Measurements from ENCODE around the gene DCX.
"Not testable (repeated sequence)": the region's sequence is repeated elsewhere in the genome, so short reads cannot be mapped to it uniquely, and the experiment has no call there.

The DCX gene

DNA sequence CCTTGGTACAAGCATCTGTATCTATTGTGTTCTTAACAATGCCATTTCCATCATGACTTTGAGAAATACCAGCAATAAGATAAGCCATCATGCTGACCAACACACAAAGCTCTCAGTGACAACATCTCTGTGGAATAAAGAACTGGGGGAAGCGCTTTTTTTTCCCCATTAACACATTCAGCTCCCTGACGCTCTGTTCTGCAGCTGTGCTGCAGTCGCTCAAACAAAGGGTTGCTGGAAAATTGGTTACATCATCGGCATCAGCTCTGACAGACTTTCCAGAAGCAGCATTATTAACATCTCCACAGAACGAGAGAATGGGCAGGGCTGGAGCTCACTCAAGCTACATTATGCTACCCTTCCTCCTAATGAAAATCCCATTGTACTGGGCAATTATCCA lies 39.9 kb downstream of the DCX start:
- DNase-seq (ENCODE audit: low spot score) = no peak

DNA sequence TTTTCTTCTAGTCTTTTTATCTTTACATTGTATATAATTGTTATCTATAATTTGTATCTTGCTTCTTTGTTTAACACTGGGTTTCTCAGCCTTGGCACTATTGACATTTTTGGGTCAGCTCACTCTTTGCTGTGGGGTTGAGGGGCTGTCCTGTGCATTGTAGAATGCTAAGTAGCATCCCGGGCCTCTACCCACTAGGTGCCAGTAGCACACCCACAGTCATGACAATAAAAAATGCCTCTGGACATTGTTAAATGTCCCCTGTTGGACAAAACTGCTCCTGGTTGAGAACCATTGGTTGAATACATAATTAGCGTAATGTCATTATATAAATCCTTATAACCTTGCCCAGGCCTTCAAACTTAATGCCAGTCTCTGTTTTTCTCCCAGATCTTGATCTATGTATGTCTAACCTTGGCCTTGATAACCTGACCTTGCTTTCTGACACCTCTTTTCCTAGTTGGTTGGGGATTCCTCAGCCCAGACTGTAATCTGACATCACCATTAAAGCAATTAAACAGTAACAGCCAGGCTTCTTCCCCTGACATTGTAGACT lies 46.1 kb downstream of the DCX start:
- no peak for DNase-seq (ENCODE audit: low spot score)

DNA sequence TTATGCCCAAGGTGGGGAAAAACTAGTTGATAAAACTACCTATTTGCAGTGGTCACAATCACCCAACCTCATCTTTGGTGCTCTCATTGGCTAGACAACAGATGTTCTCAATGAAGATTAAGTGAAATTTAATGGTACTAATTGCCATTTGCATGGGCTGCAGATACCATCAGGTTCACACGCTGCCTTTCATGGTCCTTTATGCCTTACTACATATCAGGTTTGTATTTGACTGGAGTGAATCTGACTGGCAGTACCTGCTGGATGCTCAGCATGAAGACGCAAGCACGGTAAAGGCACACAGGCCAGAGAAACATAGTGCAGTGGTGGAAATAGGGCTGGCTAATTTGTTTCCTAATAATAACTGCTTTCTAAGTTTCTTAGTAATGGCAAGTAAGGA lies 48.3 kb downstream of the DCX start:
- no peak for DNase-seq (ENCODE audit: low spot score)

DNA sequence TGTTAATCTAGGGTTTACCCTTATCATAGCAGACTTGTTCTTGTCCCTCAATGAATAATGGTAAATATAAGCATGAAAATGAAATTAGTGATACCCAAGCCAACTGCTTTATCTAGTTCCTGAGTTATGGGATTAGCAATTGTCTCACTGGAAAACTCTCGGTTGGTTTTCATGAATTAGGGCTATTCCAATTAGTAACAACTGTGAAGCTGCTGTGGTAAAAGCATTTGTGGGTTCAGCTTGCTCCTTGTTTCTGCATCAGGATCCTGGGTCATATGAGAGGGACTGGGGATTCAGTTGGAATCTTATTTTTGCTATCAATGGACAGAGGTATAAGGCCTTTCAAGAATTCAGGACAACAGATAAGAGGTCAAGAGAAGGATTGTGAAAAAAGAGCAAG lies 50.2 kb downstream of the DCX start:
- DNase-seq (ENCODE audit: low spot score) = no peak

DNA sequence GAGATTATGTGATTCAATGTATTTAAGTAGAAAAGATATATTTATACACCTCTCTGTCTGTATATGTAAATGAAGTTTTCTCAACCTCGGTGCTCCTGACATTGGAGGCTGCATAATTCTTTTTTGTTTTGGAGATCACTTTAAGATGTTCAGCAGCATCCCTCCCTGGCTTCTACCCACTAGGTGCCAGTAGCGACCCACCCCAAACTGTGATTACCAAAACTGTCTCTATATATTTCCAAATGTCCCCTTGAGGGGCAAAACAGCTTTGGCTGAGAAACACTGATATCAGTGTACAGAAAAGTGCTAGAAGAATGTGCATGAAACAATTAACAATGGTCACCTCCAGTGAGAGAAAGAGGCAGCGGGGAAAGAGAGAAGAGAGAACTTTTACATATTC lies 51.2 kb downstream of the DCX start:
- DNase-seq (ENCODE audit: low spot score) = no peak

DNA sequence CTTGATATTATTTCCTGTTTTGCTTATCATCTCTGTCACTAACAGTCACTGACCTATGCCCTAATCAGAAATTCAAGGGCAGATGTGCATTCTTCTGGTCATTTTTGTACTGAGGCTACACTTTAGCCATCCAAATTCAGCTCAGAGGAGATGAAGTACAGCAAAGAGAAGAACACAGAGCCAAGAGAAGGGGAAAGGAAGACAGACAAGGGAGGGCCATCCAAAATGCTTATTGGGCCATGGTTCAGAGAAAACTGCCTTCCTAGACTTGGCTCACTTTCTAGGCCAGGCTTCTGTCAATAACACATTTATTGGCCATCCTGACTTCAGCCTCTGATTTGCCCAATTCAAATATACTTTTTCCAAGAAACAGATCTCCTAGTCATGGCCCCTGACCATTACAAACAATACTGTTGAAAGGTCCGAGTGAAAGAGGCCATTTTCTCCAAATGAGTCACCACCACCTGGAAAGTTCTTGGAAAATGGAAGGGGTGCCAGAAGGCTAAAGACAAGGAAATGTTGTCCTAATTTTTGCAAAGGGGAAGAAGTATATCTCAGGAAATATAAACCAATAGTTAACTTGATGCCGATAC lies 56.4 kb downstream of the DCX start:
- no peak for DNase-seq (ENCODE audit: low spot score)

DNA sequence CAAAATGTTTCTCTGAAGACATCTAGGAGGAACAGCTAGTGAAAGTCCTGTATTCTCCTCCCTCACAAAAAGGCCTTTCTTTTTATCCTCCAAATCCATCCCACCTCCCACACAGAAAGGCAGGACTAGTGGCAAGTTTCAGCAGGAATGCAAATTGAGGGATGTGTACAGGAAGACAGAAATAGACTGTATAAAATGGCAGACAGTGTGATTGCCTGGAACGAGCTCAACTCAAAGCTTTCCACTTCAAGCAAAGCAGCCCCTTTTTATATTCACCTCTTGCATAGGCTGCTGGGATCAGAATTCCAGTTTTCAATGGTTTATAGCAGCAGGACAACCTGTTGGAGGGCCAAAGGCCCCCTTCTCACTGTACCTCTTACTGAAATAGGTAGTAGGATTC lies 57.5 kb downstream of the DCX start:
- no peak for DNase-seq (ENCODE audit: low spot score)

DNA sequence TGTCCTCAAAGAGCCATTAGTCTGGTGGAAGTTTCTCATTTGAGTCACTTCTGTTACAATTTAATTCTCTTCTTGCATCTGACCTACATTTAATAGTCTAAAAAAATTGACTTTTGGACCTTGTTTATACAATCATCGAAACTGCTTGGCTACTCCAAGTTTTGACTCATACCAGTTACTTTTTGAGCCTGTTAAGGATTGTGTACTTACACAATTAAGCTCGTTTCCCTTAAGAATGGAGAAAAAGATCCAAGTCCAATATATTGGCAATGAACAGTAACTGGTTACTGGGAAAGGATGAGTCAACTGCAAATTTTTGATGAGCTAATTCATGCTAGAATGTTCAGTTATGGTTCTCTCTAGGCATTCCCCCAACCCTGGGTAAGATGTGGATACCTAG lies 58.2 kb downstream of the DCX start:
- no peak for DNase-seq (ENCODE audit: low spot score)

DNA sequence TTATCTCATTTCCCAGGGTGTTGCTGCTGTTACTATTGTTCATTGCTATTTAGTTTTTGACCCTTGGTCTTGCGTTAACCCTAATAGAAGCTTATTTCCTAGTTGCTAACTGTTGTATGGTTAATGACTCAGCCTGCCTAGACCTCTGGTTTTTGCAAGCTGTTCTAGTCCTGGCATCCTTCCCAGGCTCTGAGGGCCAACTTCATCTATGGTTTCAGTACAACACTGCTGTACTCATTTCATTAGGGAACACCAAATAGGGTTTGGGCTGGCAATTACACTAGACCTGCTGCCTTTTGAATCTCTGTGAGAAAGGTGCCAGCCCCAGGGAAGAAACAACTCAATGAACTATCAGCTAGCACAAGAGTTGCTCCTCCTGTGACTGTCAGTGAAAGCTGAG lies 59.6 kb downstream of the DCX start:
- no peak for DNase-seq (ENCODE audit: low spot score)

DNA sequence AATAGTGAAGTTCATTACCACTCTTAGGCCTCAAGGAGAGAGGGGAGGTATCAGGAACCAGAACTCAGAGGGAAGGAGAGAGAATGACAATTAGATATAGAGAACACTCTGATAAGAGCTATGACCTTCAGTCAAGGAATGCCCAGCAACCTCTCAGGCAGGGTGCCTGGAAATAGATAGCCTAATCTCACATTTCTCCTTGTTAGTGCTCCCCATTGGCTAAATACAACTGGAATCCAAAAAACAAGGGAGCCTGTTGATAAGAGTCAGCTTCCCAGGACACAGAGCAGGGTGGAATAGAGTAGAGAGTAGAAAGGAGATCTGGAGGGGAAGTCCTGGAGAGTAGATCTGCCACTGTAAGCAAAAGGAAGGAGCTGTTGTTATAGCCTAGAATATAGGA lies 62.1 kb downstream of the DCX start:
- DNase-seq (ENCODE audit: low spot score) = no peak

DNA sequence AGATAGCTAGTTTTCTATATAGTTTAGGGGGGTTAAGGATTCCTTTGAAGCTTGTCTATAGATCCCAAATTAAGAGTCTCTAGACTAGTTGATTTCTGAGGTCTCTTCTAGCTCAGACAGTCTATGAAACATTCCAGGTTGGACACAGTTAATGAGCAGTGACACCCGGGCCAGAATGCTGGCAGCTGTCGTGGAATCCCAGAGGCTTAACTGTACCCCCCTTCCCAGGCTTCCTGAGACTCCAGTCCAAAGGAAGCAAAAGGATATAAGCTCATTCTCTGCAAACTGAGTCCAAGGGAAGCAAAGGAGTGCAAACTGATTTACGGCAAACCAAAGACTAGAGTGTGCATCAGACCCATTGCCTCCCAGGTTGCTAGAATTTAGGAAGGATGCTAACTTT lies 62.9 kb downstream of the DCX start:
- no peak for DNase-seq (ENCODE audit: low spot score)

DNA sequence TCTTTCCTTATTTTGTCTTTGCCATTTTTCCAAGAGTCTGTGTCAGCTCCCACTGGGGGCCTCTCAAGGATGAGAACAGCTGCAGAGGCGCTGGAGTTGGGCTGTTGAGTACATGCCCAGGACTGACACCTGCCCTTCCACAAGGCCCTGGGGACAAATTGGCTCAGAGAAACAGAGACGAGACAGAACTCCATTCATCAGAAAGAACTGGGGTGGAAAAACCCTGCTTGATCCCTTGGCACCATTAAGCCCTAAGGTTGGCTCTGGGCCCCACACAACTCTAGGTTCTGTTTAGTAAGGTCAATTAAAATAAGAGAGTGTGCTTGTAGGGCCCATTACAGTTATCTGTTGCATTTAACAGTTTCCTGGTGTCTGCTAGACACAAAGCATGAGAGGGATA lies 63.6 kb downstream of the DCX start:
- DNase-seq (ENCODE audit: low spot score) = no peak

DNA sequence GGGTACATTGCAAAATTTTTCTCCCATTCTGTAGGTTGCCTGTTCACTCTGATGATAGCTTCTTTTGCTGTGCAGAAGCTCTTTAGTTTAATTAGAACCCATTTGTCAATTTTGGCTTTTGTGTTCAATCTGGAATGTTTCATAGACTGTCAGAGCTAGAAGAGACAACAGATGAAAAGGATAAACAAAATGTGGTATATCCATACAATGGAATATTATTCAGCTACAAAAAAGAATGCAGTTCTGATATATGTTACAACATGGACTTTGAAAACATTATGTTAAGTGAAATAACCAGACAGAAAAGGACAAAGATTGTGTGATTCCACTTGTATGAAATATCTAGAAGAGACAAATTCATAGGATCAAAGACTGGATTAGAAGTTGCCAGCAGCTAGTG lies 65.8 kb downstream of the DCX start:
- not testable (repeated sequence) for DNase-seq (ENCODE audit: low spot score)

DNA sequence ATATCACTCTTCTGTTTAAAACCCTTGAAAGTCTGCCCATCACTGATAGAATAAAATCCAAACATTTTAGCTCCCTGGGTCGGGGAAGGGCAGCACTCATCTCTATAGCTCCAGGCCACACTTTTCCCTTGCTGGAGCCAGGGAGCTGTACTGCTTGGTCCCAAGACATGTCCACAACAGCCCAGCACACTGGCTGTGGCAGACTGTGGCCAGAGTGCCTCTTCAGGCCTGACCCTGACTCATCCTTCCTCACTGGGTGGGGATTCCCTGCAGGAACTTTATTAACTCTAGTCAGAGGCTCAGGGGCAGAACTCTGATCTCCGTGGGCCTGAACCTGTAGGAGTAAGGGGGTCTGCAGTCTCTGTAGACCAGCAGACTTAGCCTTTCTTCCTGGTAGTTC lies 71.9 kb downstream of the DCX start:
- no peak for DNase-seq (ENCODE audit: low spot score)

DNA sequence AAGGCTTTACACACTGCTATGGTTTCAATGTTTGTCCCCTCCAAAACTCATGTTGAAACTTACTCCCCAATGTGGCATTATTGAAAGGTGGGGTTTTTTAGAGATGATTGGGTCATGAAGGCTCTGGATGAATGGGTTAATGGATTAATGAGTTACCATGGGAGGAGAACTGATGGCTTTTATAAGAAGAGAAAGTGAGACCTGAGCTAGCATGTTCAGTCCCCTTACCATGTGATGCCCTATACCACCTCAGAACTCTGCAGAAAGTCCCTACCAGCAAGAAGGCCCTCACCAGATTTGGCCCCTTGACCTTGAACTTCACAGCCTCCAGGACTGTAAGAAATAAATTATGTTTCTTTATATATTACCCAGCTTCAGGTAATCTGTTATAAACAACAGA lies 72.8 kb downstream of the DCX start:
- DNase-seq (ENCODE audit: low spot score) = no peak

DNA sequence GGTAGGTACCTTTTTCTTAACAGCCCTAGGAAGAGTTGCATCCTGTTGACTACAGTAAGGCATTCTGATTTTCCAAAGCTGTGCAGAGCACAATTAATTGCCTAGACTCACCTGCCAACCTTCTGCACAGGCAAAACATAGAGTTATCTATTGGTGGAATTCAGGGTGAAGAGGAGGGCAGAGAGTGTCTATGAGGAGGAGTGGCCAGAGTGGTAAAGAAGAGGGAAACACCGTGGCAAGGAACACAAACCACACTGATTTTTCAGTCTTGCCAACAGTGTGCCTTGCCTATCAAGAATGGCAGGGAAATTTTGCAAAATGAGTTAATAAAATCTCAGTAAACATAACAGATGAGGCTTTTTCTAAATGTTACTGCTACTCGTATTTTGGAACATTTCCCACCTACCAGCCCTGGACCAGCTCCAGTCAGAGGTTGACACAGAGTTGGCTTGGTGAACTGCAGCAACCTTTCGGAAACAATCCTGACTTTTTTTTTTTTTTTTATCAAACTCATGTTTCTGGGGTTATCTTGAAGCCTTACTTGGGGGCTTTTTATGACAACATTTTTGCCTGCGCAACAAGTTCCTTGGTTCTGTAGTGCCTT lies 73.8 kb downstream of the DCX start:
- DNase-seq (ENCODE audit: low spot score) = no peak

DNA sequence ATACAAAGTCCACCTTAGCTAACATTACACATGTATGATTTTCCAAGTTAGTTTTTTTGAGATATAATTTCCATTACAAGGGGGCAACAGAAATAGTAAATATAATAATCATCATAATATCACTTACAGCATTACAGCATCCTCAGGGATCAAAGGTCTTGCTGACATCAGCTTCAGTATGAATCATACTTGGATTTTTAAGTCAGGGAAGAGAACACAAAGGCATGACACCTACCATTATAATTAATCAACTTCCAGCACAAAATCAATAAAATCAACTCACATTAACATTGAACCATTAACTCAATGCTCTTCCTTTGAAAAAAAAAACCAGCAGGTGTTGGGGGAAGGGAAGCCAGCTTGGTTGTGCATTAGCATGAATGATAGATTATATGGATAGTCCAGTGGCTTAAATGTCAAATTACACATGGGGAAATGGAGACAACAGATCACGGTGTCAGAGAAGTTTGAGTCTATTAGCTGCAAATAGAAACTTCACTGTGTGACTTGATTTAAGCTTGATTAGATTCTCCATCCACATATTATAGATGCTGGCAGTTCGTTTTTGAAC lies 74.8 kb downstream of the DCX start:
- no peak for DNase-seq (ENCODE audit: low spot score)

DNA sequence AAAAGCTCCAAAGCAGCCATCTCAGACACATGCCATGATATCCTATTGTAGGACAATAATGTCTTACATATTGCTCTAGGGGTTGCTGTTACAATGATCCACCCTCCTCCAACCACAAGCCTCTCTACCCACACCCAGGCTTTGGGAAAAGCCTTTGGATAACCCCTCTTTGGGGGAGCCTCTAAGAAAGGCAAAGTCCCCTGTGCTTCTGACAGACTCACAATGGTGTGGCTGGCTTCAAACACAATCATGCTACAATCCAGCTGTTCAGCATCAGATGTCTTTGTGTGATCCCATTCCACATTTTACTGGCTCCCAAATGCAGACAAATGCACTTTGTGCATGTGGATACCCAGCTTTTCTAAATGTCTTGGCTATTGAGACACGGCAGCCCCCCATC lies 75.9 kb downstream of the DCX start:
- no peak for DNase-seq (ENCODE audit: low spot score)

DNA sequence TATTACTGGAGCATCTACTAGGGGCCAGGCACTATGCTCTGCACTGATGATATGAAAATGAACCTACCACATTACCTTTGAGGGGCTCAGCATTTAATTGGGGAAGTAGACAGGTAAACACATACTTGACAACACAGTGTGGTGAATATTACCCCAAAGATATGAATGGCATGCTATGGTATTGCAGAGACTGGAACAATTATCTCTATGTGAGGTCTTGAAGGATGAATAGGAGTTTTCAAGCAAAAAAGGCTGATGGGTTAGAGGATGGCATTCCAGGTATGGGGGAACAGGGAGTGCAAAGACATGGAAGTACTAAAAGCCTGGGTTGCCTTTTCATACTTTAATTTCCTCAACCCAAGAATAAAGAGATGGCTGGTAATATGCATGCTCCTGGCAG lies 82.6 kb downstream of the DCX start:
- DNase-seq (ENCODE audit: low spot score) = no peak

DNA sequence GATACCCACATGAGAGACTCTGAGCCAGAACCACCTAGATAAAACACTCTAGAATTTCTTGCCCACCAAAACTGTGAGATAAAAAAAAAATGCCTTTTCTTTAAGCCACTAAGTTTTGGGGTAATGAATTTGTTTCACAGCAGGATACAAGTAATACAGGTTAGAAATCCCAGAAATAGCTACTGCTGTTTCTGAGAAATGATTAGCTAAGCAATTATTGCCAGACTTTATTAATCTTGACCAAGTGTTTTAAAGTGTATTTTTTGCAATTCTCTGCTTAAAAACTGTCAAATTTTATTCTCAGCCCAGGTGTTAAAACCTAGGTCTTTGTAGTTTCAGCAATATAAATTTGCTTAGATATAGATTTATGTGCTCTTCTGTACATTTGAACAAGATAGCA lies 83.1 kb downstream of the DCX start:
- DNase-seq (ENCODE audit: low spot score) = no peak

DNA sequence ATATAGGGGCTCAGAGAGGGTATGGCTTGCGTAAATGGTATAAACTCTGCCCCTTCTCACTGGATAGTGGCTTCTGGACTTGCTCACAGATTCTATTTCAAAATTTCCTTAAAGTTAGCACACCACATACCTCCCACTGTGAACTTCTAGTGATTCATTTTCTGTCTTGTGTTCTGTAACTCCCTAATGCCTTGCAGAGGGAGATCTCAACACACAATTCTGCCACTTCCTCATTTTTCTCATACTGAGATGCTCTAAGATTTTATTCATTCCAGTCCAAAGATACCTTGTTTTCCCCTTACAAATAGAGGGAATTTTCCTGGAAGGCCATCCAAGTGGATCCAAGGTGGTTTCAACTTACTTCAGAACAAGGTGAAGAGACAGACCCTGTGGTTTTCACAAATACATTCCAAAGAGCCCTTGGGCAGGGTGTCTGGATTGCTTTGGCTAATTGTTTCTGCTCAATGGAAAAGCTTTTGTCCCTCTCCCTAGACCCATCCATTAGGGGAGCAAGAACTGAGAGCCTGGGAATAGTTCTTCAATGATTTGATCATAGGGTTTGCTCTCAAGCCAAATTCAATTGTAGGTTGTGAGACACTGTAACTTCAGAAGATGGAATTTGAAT lies 89.6 kb downstream of the DCX start:
- no peak for DNase-seq (ENCODE audit: low spot score)

DNA sequence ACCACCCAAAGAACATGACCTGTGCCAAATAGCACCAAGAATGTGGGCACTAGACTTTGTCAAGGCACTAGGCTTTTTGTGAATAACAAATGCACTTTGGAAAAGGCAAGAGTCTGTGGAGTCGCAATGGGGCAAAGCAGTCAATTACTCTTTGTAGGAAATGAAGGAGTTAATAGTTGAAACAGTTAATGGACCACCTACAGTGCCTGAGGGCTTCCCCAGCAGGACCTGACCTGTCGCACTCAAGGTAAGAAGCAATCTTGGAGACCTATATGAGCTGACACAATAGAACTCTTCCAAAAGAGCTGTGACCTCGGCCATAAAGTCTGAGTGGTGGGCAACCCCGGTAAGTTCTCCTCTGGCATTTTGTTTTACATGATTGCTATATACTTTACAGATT lies 92.5 kb downstream of the DCX start:
- no peak for DNase-seq (ENCODE audit: low spot score)

DNA sequence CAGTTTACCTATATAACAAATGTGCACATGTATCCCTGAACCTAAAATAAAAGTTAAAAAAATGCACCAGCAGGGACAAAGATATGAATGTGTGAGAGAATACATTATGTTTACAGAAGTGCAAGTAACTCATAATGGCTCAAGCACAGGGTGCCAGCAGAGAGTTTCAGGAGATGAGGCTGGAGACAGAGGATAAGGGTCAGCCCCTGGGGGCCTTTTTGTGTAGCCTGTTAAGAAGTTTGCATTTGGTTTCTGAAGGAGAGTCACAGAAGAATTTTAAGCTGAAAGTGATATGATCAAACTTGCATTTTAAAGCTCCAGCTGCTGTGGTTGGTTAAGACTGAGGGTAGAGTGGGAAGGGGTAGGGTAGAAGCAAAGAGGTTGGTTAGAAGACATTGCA lies 93.1 kb downstream of the DCX start:
- DNase-seq (ENCODE audit: low spot score) = no peak
